Astrocyte of the spinal cord (primary cell): ENCODE measurements around the gene TRIM22.
"Not testable (repeated sequence)": the region's sequence is repeated elsewhere in the genome, so short reads cannot be mapped to it uniquely, and the experiment has no call there.

Experiments
- DNase-seq: peaks from one replicate; pipeline ENCODE4 v3.0.0; 2011; ENCODE audit warnings: low read depth, low spot score
- H3K4me3 ChIP-seq: 2 replicates; pipeline ENCODE4 v1.5.1; 2011; ENCODE audit warnings: low read depth, mild to moderate bottlenecking, low read length, moderate library complexity
- CTCF ChIP-seq: IDR thresholded peaks from 2 replicates; pipeline ENCODE4 v1.5.1; 2012; ENCODE audit warnings: low read depth, mild to moderate bottlenecking, low read length, inconsistent platforms
- in situ Hi-C: cut with HindIII; loops from 2 replicates; pipeline ENCODE4 v1.10.0; 2017; ENCODE audit warnings: low sequenced_read_pairs

TRIM22 gene

DNA sequence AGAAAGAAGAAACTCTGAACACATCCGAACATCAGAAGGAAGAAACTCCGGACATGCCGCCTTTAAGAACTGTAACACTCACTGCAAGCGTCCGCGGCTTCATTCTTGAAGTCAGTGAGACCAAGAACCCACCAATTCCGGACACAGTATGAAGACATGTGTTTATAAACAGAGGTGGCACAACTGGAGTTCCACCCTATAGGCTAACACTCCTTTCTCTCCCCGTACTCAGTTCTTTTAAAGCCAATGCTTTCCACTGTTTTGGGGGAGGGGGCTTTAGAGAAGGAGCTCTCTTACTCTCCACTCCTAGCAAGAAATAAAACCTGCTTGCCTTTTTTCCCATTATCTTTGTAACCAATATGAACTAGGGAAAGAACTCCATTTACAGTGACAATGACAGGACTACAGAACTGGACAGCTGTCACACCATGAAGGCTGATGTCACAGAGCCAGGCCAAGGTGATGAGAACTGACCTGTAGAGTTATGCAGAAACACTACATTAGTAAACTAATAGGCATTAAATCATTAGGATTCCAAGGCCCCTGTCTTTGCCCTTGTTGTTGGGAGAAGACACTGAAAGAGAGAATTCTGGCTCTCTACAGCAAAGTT, 5.4 kb upstream of the TRIM22 start:
- no peak for TF ChIP-seq CTCF
- in situ Hi-C loops: no loop called here
- DNase-seq: no peak
- peak overlapping the region; percentile 58 for H3K4me3 ChIP-seq

GRCh38 chr11:5684646-5685362, 4.8 kb upstream of the TRIM22 start, which contains the start of gene TRIM5:
TSS of gene TRIM5 (minus strand) at chr11:5685074. CDS start at chr11:5680177, 4,897 bp downstream.
- DNase-seq: peak; percentile 98
- peak; percentile 75 for TF ChIP-seq CTCF
- H3K4me3 ChIP-seq: peak within 1 kb of the TSS; percentile 58
- in situ Hi-C loops: no loop called here

GRCh38 chr11:5686426-5686825, 3.2 kb upstream of the TRIM22 start:
- H3K4me3 ChIP-seq: no peak overlapping the region
- in situ Hi-C loops: no loop called here
- no peak for DNase-seq
- TF ChIP-seq CTCF: no peak

GRCh38 chr11:5688482-5688881, 1.1 kb upstream of the TRIM22 start:
- in situ Hi-C loops: no loop called here
- no peak for TF ChIP-seq CTCF
- no peak for DNase-seq
- H3K4me3 ChIP-seq: no peak overlapping the region

- DNase-seq: peak; percentile 32
- in situ Hi-C loops: no loop called here
- peak overlapping the region; percentile 44 for H3K4me3 ChIP-seq
- no peak for TF ChIP-seq CTCF
Measured at GRCh38 chr11:5690216-5690615, 626 bp downstream of the TRIM22 start.

DNA sequence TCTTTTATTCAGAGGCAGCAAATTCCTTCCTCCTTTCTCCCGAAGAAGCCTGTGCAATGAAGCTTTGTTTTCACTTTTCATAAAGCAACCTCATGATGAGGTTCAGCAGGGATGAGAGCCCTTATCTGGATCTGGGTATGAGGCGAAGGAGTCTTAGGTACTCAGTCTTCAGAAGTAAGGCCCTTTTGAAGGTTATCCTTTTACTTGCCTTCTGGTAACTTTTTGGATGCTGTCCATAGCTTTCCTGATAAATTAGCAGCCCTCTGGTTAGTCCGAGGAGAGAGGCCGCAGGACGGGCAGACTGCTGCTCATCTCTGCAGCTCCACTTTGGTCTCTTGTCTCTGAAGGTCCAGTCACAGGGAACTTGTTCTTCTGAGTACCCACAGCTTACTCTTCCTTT, 1.1 kb downstream of the TRIM22 start:
- no peak for TF ChIP-seq CTCF
- DNase-seq: peak; percentile 29
- in situ Hi-C loops: no loop called here
- H3K4me3 ChIP-seq: peak overlapping the region; percentile 44

DNA sequence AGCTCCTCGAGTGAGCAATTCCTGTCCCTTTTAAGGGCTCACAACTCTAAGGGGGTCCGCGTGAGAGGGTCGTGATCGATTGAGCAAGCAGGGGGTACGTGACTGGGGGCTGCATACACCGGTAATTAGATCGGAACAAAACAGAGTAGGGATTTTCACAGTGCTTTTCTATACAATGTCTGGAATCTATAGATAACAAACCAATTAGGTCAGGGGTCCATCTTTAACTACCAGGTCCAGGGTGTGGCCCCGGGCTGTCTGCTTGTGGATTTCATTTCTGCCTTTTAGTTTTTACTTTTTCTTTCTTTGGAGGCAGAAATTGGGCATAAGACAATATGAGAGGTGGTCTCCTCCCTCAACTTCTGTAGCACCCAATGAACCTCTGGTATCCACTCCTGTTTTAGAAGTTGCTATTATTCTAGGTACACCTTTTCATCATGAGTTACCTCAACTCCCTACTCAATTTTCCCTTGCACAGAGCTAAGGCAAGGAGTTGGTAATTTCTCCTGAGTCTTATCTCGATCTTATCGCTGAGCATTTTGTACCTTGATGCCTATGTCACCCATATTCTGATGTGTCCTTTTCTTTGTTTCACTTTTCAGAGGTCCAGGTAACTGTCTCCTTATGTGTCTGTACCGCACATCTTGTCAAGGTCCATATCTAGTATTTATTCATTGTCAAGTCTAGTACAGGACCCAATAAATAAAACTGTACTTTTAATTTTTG, 1.8 kb downstream of the TRIM22 start:
- peak overlapping the region; percentile 44 for H3K4me3 ChIP-seq
- DNase-seq, in situ Hi-C loops: not testable (repeated sequence)
